ENCODE results near the gene PROSER2.

DNA sequence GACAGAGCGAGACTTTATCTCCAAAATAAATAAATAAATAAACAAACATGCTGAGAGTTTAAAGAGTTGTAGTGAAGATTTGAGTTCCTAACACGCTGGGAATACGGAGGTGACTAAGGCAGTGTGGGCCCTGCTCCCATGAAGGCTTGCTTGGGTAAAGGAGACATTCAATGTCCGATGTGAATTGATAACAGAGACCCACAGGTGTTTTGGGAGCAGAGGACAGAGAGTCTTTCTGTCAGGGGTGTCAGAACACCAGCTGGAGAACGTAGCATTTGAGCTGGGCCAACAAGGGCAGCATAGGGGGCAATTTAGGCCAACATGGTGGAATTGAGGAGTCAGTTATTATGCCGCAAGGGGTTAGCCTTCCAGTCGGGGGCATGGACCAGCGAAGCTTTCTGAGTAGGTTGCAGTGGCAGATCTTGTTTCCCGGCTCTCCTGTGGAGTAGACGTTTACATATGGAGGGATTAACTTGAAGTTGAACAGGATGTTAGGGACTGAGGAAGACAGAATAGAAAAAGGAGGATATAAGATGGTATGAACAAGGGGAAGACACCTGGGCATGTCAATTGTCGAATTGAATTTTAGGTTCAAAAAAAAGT is 5.6 kb downstream of the PROSER2 start:
- TF ChIP-seq, protein P1, sequence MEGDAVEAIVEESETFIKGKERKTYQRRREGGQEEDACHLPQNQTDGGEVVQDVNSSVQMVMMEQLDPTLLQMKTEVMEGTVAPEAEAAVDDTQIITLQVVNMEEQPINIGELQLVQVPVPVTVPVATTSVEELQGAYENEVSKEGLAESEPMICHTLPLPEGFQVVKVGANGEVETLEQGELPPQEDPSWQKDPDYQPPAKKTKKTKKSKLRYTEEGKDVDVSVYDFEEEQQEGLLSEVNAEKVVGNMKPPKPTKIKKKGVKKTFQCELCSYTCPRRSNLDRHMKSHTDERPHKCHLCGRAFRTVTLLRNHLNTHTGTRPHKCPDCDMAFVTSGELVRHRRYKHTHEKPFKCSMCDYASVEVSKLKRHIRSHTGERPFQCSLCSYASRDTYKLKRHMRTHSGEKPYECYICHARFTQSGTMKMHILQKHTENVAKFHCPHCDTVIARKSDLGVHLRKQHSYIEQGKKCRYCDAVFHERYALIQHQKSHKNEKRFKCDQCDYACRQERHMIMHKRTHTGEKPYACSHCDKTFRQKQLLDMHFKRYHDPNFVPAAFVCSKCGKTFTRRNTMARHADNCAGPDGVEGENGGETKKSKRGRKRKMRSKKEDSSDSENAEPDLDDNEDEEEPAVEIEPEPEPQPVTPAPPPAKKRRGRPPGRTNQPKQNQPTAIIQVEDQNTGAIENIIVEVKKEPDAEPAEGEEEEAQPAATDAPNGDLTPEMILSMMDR (IDR thresholded peaks at IDR 0.05; ENCODE audit: low read length): no peak
- no peak for TF ChIP-seq EZH2phosphoT487 (IDR thresholded peaks at IDR 0.05; ENCODE audit: low read length)
- no peak for TF ChIP-seq EZH2 (optimal IDR thresholded peaks at IDR 0.05; ENCODE audit: low read depth, low read length)

Data from MM.1S (cell line).